Caco-2 (cell line): Measurements from ENCODE around the gene IFNA16. TPM values are rescaled to one million over a fixed set of nuclear protein-coding genes. Genes with fewer than 3 reads are reported as not detected.

Source experiments
- total RNA-seq: library from RNA; stranded (reverse); gene quantifications from 2 replicates; pipeline ENCODE4 v1.2.3, GENCODE V29; 2022

The IFNA16 gene
- total RNA-seq, 1 experiment from 2014 or later: not detected

Other genes starting within 250 kb of the IFNA16 start
- gene HACD4, start 185.7 kb downstream of the IFNA16 start, total RNA-seq: not detected in 2 replicates
- not detected in 2 replicates for gene IFNB1, start 139.4 kb downstream of the IFNA16 start, total RNA-seq
- not detected in 2 replicates for gene IFNW1, start 75.5 kb downstream of the IFNA16 start, total RNA-seq
- not detected in 2 replicates for gene IFNA21, start 50.7 kb downstream of the IFNA16 start, total RNA-seq
- gene IFNA4, start 29.7 kb downstream of the IFNA16 start, total RNA-seq: not detected in 2 replicates
- not detected in 2 replicates for gene IFNA7, start 15.1 kb downstream of the IFNA16 start, total RNA-seq
- not detected in 2 replicates for gene IFNA10, start 10.2 kb downstream of the IFNA16 start, total RNA-seq
- not detected in 2 replicates for gene IFNA17, start 10.9 kb upstream of the IFNA16 start, total RNA-seq
- gene IFNA14, start 22.7 kb upstream of the IFNA16 start, total RNA-seq: not detected in 2 replicates
- not detected in 2 replicates for gene IFNA5, start 88.0 kb upstream of the IFNA16 start, total RNA-seq
- 13.0 and 13.5 TPM in 2 replicates for gene KLHL9, start 118.1 kb upstream of the IFNA16 start, total RNA-seq
- gene IFNA6, start 133.6 kb upstream of the IFNA16 start, total RNA-seq: not detected in 2 replicates
- not detected in 2 replicates for gene IFNA13, start 150.7 kb upstream of the IFNA16 start, total RNA-seq
- gene IFNA2, start 168.1 kb upstream of the IFNA16 start, total RNA-seq: not detected in 2 replicates
- gene IFNA8, start 191.8 kb upstream of the IFNA16 start, total RNA-seq: not detected in 2 replicates
- gene IFNA1, start 223.1 kb upstream of the IFNA16 start, total RNA-seq: not detected in 2 replicates